ENCODE results near the gene CPN2. TPM values are rescaled to one million over a fixed set of nuclear protein-coding genes. Genes with fewer than 3 reads are reported as not detected.
A peak's percentile ranks its signal among the peaks of the same experiment; 100 is the strongest.

CPN2 gene
- total RNA-seq, 3 donors from 2014 or later (not counting 1 experiment from before 2014, with no cell fraction given), result not detected

- TF ChIP-seq, protein P1, sequence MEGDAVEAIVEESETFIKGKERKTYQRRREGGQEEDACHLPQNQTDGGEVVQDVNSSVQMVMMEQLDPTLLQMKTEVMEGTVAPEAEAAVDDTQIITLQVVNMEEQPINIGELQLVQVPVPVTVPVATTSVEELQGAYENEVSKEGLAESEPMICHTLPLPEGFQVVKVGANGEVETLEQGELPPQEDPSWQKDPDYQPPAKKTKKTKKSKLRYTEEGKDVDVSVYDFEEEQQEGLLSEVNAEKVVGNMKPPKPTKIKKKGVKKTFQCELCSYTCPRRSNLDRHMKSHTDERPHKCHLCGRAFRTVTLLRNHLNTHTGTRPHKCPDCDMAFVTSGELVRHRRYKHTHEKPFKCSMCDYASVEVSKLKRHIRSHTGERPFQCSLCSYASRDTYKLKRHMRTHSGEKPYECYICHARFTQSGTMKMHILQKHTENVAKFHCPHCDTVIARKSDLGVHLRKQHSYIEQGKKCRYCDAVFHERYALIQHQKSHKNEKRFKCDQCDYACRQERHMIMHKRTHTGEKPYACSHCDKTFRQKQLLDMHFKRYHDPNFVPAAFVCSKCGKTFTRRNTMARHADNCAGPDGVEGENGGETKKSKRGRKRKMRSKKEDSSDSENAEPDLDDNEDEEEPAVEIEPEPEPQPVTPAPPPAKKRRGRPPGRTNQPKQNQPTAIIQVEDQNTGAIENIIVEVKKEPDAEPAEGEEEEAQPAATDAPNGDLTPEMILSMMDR (IDR thresholded peaks at IDR 0.05), result no peak
- no peak overlapping the region for H3K27ac ChIP-seq (ENCODE audit: low read length)
- 88% methylated on average over 11 of the region's 13 CpGs for WGBS (ENCODE audit: insufficient coverage)
- Mint-ChIP-seq H3K9me3 (peaks cover 5 to 7% of the 10 kb centered on the region in 2 donors), H3K4me3 (peak overlapping the region; percentile 79), H3K36me3 (peaks cover 6% of the 10 kb centered on the region), H3K4me1 (peaks cover 7 to 16% of the 10 kb centered on the region in 2 donors), H3K27me3 (ENCODE audit: low read depth in 2 of 2) (peaks cover 55 to 74% of the 10 kb centered on the region in 2 donors), H3K27ac (peak overlapping the region in 1 of 2 donors; percentile 55)
- no peak for ATAC-seq
- intact Hi-C loops (cut with micrococcal nuclease), result loop anchor here (1.0 to 2.0 kb wide), 3 partner anchors 186 to 649 kb away; no protein-coding TSS in a partner anchor
- no peak for DNase-seq
- H3K27me3 ChIP-seq (ENCODE audit: control insufficient read depth, insufficient read depth, low read length), result peaks cover 26% of the 10 kb centered on the region
- H3K4me3 ChIP-seq (ENCODE audit: low read length), result no peak overlapping the region
- no peaks in the 10 kb centered on the region for H3K36me3 ChIP-seq (ENCODE audit: control insufficient read depth, insufficient read depth, low read length)
- peaks cover 5% of the 10 kb centered on the region for H3K9me3 ChIP-seq (ENCODE audit: control insufficient read depth, insufficient read depth, low read length)
- H3K4me1 ChIP-seq (ENCODE audit: control insufficient read depth, insufficient read depth, low read length), result peaks cover 14% of the 10 kb centered on the region
These were observed 36.6 kb downstream of the CPN2 start for GRCh38 chr3:194314388-194315068.

GRCh38 chr3:194313560-194314387 lies 37.4 kb downstream of the CPN2 start:
- peaks cover 7 to 16% of the 10 kb centered on the region in 2 donors for H3K4me1 Mint-ChIP-seq
- Histone ChIP-seq H3K4me1 (ENCODE audit: control insufficient read depth, insufficient read depth, low read length) (peaks cover 14% of the 10 kb centered on the region), H3K27ac (ENCODE audit: low read length) (no peak overlapping the region), H3K4me3 (ENCODE audit: low read length) (no peak overlapping the region), H3K36me3 (ENCODE audit: control insufficient read depth, insufficient read depth, low read length) (no peaks in the 10 kb centered on the region), H3K9me3 (ENCODE audit: control insufficient read depth, insufficient read depth, low read length) (peaks cover 4% of the 10 kb centered on the region), H3K27me3 (ENCODE audit: control insufficient read depth, insufficient read depth, low read length) (peaks cover 26% of the 10 kb centered on the region)
- intact Hi-C loops (cut with micrococcal nuclease), result loop anchor here (2.0 kb wide), 1 partner anchor 533 kb away; no protein-coding TSS in a partner anchor
- DNase-seq, result no peak
- H3K36me3 Mint-ChIP-seq, result peaks cover 1% of the 10 kb centered on the region
- no peak for ATAC-seq
- WGBS (ENCODE audit: insufficient coverage), result 89% methylated on average over 15 of the region's 15 CpGs
- peaks cover 0 to under 1% of the 10 kb centered on the region in 2 donors for H3K9me3 Mint-ChIP-seq
- H3K27me3 Mint-ChIP-seq (ENCODE audit: low read depth in 2 of 2), result peaks cover 55 to 74% of the 10 kb centered on the region in 2 donors
- TF ChIP-seq, protein P1 (IDR thresholded peaks at IDR 0.05), result no peak
- no peak overlapping the region for H3K27ac Mint-ChIP-seq
- H3K4me3 Mint-ChIP-seq, result no peak overlapping the region

DNA sequence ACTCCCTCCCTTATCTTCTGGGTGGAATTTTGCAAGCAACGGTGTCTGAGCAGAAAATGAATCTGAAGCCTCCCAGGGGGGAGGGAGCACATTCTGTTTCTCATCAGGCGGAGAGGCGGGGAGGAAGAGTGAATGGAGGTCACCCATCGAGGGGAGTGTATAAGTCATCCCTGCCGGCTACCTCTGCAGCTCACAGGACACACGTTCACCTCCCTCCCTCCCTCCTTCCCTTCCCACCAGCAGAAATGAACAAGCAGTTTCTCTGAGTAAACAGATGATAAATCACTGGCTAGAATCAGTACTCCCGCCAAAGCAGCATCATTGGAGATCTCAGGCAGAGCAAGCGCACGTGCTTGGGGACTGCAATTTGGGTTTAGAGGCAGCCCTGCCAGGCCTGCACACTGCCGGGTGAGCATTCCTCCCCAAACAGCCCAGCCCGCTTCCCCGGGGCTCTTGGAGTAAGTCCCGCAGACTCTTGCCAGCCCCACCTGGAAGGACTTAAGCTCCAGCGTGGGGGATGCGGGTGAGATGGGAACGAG lies 38.3 kb downstream of the CPN2 start:
- no peak overlapping the region for H3K27ac Mint-ChIP-seq
- H3K4me1 Mint-ChIP-seq, result peaks cover 7 to 16% of the 10 kb centered on the region in 2 donors
- H3K4me3 Mint-ChIP-seq, result no peak overlapping the region

More for the DNA sequence above, 38.3 kb downstream of the CPN2 start:
- Mint-ChIP-seq H3K9me3 (no peaks in the 10 kb centered on the region), H3K36me3 (no peaks in the 10 kb centered on the region), H3K27me3 (ENCODE audit: low read depth in 2 of 2) (peaks cover 52 to 70% of the 10 kb centered on the region in 2 donors)
- Histone ChIP-seq H3K36me3 (ENCODE audit: control insufficient read depth, insufficient read depth, low read length) (no peaks in the 10 kb centered on the region), H3K4me3 (ENCODE audit: low read length) (no peak overlapping the region), H3K4me1 (ENCODE audit: control insufficient read depth, insufficient read depth, low read length) (peaks cover 16% of the 10 kb centered on the region), H3K9me3 (ENCODE audit: control insufficient read depth, insufficient read depth, low read length) (no peaks in the 10 kb centered on the region), H3K27ac (ENCODE audit: low read length) (no peak overlapping the region), H3K27me3 (ENCODE audit: control insufficient read depth, insufficient read depth, low read length) (peaks cover 33% of the 10 kb centered on the region)
- TF ChIP-seq, protein P1 (IDR thresholded peaks at IDR 0.05), result no peak
- intact Hi-C loops (cut with micrococcal nuclease), result no loop called here
- ATAC-seq, result no peak
- whole genome bisulfite sequencing (ENCODE audit: insufficient coverage), result 25% methylated on average over 16 of the region's 16 CpGs
- no peak for DNase-seq
